Left kidney (tissue), 8 donors: ENCODE measurements around the gene SLC18A3. TPM values are rescaled to one million over a fixed set of nuclear protein-coding genes. Genes with fewer than 3 reads are reported as not detected.

Source experiments
- DNase-seq: peaks from one replicate; pipeline ENCODE4 v3.0.0-alpha.2; 2013
- long read RNA-seq, 8 donors: transcript quantifications; one replicate each; lab custom pipeline, GENCODE V29; 2026
- polyA plus RNA-seq: library from polyadenylated mRNA; unstranded; fragments of 120-200 nt; gene quantifications from one replicate; pipeline ENCODE4 v1.2.1, GENCODE V29; 2013; ENCODE audit not compliant: insufficient read length

The SLC18A3 gene
- polyA plus RNA-seq: not detected
- long read RNA-seq, donor 1: 0 reads
- long read RNA-seq, donor 2: 0 reads
- long read RNA-seq, donor 3: 0 reads
- long read RNA-seq, donor 4: 0 reads
- long read RNA-seq, donor 5: 0 reads
- long read RNA-seq, donor 6: 0 reads
- long read RNA-seq, donor 7: 0 reads
- long read RNA-seq, donor 8: 0 reads

DNA sequence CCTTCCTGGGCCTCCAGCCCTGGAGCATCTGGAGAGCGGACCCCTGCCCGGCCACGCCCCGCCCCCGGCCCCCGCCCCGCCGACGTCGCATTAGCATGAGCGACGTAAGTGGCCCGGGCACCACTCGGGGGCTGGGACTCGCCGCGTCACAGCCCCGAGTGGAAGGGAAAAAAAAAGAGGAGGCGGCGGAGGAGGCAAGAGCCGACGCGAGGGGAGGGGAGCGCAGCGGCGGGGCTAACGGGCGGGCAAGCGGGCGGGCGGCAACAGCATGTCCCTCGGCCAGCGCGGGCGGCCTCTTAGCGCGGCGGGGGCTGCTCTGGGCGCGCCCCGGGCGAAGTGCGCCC is at the start of gene SLC18A3:
TSS of gene SLC18A3 (plus strand) at position 197 of the 344 bp plus-strand sequence. CDS start 431 bp downstream, outside the sequence.
- no peak for DNase-seq

DNA sequence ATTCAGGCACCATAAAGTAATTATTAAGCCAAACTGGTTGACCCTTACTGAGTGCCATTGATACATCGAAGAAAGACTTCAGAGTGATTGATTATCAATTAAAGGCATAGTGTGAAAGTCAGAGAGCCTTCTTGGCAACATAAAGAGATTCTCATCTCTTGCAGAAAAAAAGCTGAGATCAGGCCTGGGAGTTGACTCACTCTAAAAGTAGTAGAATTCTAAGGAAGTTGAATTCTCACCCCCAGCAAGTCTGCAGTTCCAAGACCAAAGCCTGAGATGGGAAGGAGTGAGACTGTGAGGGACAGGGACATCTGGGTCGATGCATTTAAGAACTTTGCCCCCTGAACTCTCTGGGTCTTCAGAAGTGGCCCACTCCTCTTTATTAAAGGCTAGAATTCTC is 49.6 kb upstream of the SLC18A3 start:
- no peak for DNase-seq

DNA sequence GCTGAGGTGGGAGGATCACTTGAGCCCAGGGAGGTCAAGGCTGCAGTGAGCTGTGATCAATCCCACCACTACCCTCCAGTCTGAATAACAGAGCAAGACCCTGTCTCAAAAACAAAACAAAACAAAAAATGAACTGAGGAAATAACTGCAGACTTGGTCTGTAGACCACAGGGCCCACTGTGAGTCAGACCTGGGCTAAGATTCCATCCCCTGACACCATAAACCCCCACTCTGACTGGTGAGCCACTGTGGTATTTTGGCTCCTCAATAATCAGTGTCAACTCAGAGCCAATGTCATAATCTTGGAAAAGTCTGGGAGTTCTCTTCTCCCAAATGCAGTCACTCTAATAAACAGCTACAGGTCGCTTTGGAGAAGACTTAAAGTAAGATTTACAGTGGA is 47.2 kb upstream of the SLC18A3 start:
- no peak for DNase-seq

DNA sequence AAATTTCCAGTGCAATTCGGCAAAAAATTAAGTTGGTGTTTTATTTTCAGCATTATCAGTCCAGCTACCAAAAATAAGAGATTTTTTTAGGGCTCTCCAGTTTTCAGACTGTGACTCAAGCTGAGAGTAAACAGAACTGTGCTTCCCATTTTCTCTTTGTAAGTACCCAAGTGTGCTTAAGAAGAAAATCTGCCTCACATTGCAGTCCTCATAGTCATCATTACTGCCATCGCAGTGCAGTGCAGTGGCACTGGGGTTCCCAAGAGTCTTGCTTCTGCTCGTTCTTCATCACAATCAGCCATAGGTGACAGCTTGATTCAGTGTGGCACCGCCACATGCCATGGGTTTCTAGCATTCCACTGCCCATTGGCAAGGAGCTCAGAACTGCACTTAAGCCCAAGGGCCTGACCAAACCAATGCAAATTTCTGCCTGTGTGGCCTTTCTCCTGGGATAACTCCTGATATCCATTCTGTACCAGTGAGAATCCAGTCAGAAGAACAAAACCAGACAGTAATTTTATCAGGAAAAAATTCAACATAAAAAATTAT is 45.6 kb upstream of the SLC18A3 start:
- DNase-seq: no peak

DNA sequence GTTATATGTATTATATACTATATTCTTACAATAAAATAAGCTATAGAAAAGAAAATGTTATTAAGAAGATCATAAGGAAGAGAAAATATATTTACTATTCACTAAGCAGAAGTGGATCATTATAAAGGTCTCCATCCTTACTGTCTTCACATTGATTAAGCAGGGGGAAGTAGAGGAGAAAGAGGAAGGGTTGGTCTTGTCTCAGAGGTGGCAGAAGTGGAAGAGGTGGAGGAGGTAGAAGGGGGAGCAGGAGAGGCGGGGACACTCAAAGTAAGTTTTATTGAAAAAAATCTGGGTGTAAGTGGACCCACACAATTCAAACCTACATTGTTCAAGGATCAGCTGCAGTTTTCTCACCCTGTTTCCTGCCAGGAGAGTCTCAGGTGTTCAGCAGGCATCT is 42.3 kb upstream of the SLC18A3 start:
- DNase-seq: no peak

DNA sequence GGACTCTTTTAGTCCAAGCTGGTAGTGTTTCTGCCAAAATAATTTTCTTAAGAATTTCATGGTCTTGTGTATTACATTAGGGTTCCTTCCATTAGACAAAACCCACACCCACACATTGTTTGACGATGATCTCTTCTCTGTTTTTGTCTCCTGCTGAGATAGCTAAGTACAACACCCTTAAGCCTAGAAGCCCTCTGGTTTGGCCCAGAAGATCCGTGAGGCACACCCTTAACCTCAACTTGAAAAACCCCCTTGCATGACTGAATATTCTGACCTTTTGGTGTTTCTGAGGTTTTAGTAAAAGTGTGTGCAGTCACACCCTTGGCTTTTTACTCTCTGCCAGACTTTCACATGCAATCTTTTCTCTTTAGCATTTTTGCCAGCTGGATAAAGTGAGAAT is 41.9 kb upstream of the SLC18A3 start:
- no peak for DNase-seq

DNA sequence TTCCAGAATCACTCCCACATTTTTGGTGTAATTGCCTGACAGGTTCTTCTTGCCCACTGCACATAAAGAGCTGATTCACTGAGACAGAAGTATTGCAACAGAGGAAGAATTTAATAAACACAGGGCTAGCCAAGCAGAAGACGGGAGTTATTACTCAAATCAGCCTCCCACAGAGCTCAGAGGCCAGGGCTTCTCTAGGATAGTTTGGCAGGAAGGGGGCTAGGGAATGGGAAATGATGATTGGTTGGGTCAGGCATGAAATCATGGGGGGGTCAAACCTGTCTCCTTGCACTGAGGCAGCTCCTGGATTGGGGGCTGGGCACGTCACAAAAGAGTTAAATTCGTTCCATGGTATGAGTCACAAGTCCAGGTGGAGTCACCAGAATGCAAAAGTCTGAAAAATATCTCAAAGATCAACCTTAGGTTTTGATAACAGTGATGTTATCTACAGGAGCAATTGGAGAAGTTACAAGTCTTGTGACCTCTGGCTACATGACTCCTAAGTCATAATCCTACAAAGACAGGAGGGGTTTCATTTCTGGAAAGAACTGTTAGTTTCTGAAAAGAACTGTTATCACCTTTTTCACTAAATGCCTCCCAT is 41.0 kb upstream of the SLC18A3 start:
- no peak for DNase-seq

DNA sequence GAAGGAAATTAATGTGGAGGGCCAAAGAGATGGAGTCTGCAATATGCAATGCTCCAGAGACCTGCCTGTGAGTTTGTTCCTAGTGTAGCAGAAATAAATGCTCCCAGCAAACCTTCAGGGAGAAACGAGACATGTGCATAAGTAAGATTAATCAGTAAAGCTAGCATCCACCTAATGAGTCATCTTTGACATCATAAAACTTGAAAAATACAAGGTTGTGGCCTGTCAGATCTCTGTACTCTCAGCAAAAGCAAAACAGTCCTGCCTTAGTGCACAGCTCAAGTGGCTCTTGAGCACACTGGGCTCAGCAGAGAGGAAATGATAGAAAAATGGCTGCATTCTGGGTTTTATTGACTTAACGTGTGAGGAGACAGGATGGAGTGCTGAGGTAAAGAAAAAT is 38.7 kb upstream of the SLC18A3 start:
- DNase-seq: no peak

DNA sequence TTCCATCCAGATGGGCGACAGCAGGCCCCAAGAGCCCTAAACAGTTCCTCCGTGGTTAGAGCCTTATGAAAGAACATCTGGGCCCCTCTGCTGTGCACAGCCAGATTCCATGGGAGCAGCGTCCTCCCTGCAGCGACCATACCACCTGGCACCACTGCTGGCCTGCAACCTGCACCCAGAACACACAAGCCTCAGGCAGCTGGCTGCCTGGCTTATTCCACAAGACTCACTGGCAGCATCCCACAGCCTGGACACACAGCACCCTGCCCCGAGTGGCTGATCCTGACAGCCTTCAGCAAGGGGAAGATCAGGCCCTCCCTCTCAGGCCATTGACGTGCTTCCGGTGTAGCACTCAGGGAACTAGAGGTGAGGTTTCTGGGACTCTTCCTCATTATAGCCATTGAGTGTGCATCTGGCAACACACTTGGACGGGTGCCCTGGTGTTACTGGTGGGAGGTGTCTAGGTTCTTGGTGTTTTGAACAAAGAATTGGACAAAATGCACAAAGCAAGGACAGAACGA is 37.5 kb upstream of the SLC18A3 start:
- no peak for DNase-seq

DNA sequence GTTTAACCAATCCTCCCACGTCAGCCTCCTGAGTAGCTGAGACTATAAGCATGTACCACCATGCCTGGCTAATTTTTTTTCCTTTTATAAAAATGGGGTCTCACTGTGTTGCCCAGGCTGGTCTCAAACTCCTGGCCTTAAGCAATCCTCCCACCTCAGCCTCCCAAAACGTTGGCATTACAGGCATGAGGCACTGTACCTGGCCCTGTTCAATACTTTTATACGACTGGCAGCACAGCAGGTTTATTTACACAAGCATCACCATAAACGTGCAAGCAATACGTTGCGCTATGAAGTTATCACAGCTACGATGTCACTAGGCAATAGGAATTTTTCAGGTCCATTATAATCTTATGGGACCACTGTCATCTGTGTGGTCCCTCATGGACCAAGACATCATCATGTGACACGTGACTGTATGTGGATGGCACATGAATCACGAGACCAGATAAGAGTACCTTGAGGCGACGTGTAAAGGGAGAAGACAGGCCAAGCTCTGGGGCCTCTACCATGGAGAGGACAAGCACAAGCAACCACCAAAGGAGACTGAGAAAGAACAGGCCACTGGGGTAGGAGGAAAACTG is 34.5 kb upstream of the SLC18A3 start:
- no peak for DNase-seq

DNA sequence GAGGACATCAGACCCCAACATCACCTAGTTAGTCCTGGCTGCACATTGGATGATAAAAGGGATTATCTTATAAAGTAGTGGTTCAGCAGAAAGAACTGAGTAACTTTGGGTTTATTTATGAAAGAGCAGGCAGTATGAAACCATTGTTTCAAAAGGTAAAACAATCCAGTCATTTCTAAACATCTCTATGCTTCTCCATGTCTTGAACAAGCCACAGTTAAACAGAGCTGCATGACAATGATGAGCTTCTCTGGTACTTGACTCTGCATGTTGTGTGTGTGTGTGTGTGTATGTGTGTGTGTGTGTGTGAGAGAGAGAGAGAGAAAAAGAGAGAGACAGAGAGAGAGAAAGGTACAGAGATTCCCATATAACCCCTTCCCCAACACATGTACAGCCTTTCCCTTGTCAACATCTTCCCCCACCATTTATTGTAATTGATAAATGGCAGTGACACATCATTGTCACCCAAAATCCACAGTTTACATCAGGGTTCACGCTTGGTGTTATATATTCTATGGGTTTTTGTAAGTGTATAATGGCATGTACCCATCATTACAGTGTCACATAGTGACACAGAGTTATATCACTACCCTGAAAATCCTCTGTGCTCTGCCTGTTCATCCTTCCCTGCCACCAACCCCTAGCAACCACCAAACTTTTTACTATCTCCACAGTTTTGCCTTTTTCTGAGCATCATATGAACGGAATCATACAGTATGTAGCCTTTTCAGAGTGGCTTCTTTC is 32.8 kb upstream of the SLC18A3 start:
- no peak for DNase-seq

DNA sequence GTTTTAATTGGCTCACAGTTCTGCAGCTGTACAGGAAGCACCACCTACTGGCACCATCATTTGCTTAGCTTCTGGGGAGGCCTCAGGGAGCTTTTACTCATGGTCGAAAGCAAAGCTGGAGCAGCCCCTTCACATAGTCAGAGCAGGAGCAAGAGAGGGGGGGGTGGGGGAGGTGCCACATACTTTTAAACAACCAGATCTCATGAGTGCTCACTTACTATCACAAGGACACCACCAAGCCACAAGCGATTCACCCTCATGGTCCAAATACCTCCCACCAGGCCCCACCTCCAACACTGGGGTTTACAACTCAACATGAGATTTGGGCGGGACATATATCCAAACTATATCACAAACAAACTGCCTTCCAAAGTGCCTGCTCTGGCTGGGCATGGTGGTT is 31.7 kb upstream of the SLC18A3 start:
- DNase-seq: no peak

DNA sequence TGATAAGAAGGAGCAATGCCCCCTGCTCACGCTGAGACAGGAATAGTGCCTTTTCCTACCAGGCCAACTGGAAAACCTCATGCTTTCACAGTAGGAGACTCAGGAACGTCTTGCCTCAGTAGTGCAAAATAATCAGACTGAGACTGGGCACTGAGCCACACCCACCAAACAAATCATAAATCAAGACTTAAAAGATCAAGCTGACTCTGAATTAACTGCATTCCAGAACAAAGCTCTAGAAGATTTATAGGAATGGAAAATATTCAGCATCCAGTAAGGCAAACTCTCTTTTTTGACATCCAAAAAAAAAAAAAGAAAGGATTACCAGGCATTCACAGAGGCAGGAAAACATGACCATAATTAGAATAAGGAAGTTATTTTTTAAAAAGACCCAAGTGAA is 30.5 kb upstream of the SLC18A3 start:
- no peak for DNase-seq

DNA sequence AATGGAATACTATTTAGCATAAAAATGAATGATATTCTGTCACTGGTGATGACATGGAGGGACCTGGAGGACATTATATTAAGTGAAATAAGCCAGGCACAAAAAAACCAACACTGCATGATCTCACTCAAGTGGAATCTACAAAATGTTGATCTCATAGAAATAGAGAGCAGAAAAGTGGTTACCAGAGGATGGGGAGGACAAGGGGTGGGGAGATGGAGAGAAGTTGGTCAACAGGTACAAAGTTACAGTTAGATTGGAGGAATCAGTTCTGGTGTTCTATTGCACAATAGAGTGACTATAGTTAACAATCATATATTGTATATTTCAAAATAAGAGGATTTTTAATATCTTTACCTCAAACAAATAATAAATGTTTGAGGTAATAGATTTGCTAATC is 24.7 kb upstream of the SLC18A3 start:
- no peak for DNase-seq

DNA sequence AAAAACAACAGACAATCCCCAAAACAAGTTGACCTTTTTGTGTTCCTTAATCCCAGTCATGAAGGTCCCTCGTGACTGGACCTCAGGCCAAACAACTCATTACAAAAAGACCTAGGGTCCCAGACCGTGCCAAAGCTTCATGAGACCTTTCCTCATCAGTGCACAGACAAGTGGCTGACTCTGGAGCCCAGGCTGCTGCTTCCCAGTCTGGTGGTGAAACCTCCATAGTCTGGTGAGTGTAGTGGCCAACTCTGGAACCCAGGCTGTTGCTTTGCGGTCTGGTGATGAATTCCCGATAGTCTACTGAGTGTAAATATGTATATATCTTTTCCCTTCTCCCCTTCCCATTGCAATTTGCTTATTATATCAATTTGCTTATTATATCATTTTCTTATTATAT is 22.1 kb upstream of the SLC18A3 start:
- DNase-seq: no peak

DNA sequence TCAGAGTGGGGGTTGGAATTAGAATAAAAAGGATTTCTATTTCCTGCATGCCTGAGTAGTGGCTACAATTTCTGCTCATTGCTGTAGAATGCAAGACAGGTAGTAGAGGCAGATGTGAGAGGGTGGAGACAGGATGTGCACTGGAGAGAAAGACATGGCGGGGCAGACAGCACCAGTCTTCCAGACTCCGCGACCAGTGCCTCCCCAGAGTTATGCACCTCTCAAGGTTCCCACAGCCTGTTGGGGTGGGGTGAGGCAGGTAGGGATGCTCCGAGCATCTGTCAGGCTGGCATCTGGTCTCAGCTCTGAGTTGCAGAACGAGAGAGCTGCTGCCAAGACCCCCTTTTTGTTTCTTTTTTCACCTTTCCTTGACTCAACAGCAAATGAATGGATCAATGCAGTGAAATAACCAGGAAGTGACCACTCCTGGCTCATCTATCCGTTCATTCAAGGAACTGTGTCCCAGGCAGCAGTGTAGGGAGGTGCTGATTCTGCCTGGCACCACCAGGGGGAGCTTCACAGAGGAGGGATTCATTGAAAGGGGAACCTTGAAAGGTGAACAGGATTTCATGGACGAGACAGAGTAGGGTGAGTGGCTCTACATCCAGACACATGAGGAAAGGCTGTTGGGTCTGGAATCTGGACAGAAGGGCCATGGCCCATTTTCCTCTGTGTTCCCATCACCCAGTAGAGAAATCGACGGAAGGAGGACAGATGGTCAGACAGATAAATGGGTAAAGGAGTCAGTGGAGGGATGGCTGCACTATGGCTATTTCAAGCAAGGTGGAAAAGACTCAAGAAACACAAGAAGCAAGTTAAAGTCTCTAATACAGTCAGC is 17.2 kb upstream of the SLC18A3 start:
- DNase-seq: no peak

DNA sequence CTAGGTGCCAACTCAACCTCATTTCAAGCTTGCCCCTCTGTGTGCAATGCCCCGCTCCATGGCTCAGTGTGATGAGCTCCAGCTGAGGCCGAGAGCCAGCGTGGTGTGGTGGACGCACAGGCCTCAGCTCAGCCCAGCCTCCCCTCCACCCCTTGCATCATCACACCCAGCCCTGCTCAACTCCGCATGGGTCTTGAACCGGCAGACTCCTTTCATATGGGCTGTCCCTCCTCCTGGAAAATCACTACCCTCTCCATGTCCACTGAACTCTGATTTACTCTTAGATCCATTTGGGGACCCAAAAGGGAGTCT is 16.6 kb upstream of the SLC18A3 start:
- no peak for DNase-seq

DNA sequence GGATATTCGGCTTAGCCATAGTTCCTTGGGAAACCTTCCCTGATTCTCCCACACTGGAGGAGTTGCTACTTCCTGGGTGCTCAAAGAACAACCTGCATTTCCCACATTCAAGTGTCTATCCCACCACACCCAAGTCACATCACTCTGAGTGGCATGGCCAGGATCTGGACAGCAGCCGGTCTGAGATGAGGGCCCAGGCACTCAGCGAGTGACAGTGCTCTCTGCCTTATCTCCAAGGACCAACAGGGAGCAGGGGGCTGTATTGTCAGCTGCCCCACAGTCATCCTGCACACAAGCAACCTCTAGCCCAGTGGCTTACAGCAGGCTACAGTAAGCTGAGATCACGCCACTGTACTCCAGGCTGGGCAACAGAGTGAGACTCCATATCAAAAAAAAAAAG is 16.1 kb upstream of the SLC18A3 start:
- DNase-seq: no peak

DNA sequence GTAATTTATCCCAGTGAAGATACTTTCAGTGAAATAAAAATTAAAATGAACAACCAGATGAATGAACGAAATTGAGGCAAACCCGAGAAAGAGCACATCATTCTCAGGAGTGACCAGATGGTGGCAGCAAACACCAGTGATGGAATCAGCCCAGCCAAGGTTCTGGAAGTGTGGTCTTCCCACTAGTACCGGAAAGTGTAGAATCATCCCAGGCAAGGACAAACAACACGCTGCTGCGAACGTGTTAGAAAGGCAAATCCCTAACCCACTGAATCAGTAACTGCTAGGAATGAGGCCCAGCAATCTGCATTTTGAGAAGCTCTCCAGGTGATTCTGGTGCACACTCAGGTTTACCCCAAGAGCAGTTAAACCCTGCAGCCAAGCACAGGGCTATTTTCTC is 15.5 kb upstream of the SLC18A3 start:
- peak; percentile 54 for DNase-seq

DNA sequence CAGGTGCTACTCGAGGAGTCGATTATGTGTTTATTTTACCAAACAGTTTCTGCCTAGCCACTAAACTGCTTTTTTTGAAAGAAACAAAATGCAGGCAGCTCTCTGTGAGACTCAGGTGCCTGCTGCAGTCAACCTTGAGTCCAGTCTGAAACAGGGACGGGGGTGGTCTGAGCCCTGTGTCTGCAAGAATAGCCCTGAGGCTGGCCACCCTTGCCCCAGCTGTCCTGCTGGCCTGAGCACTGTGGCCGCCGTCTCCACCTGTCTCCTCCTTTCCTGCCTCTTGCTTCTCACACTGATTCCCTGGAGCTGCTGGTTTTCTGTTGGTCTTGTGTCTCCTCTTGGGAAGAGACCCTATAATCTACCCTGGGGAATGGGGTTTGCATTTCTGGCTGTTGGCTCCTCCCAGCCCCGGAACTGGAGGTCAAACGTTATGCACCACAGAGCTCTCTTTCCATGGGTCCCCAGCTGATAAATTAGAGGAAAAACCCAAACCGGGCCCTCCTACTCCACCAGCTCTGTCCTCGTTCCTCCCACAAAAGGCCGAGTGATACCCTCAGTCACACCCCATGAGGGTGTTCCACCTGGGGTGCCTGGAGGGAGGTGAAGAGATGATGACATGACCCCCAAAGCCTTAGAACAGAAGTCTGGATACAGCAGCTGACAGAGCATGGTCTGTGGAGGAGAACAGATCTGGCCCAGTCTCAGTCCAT is 15.0 kb upstream of the SLC18A3 start:
- no peak for DNase-seq

DNA sequence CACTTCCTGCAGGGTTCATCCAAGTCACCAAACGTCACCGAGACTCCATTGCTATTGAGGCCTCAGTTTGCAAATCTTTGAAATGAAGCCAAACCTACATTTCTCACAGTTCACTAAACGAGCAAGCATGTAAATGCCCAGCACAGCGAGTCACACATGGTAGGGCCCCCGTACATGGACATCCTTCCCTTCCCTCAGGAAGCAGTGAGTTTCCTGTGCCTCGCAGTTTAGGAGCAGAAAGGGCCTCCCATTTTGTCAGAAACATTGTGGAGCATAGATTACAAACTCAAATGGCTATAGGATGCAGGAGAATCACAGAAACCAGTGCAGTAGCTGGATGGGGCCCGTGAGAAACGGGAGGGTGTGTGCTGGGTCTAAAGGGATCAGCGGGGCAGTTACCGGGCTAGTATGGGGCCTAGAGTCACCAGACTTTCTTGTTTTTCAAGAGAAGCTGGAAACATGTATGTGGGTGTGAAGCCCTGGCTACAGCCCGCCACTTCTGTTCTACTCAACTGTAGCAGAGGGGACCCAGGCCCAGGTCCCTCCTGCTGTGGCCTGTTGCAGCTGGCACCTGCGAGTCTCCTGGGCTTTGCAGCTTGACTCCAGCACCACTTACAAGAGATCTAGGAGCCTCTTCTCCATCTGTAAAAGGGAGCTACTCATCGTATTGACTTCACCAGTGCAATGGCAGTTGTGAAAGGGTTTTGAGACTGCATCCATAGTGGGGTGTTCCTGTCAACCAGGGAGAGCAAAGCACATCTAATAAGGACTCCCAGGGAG is 14.2 kb upstream of the SLC18A3 start:
- DNase-seq: no peak
